ENCODE measurements around the gene UTP14A.
A peak's percentile ranks its signal among the peaks of the same experiment; 100 is the strongest.
"Not testable (repeated sequence)": the region's sequence is repeated elsewhere in the genome, so short reads cannot be mapped to it uniquely, and the experiment has no call there.

Gene UTP14A

GRCh38 chrX:129905787-129906580, at the start of gene UTP14A:
UTP14A (plus strand) TSS chrX:129906164; CDS start chrX:129906211, 47 bp downstream.
- peak; percentile 71 to 75 for DNase-seq (ENCODE audit: low read depth in 2 of 2)

GRCh38 chrX:129859134-129859533, 46.8 kb upstream of the UTP14A start:
- DNase-seq (ENCODE audit: low read depth in 2 of 2): not testable (repeated sequence)

- not testable (repeated sequence) for DNase-seq (ENCODE audit: low read depth in 2 of 2)
Measured at GRCh38 chrX:129866321-129866720, 39.6 kb upstream of the UTP14A start.

- no peak for DNase-seq (ENCODE audit: low read depth in 2 of 2)
Measured at GRCh38 chrX:129872524-129872923, 33.4 kb upstream of the UTP14A start.

- no peak for DNase-seq (ENCODE audit: low read depth in 2 of 2)
Measured at GRCh38 chrX:129875669-129876068, 30.3 kb upstream of the UTP14A start.

- no peak for DNase-seq (ENCODE audit: low read depth in 2 of 2)
Measured at GRCh38 chrX:129876771-129877305, 29.1 kb upstream of the UTP14A start.

GRCh38 chrX:129877401-129877800, 28.6 kb upstream of the UTP14A start:
- no peak for DNase-seq (ENCODE audit: low read depth in 2 of 2)

GRCh38 chrX:129900054-129900453, 5.9 kb upstream of the UTP14A start:
- no peak for DNase-seq (ENCODE audit: low read depth in 2 of 2)

- no peak for DNase-seq (ENCODE audit: low read depth in 2 of 2)
Measured at GRCh38 chrX:129908636-129909035, 2.7 kb downstream of the UTP14A start.

- DNase-seq (ENCODE audit: low read depth in 2 of 2): peak; percentile 14 to 36
Measured at GRCh38 chrX:129925305-129926092, 19.5 kb downstream of the UTP14A start.

- no peak for DNase-seq (ENCODE audit: low read depth in 2 of 2)
Measured at GRCh38 chrX:129930941-129931410, 25.0 kb downstream of the UTP14A start.

- peak in 1 of 2 donors; percentile 22 for DNase-seq (ENCODE audit: low read depth in 2 of 2)
Measured at GRCh38 chrX:129931411-129932015, 25.5 kb downstream of the UTP14A start.

GRCh38 chrX:129932016-129932820, 26.3 kb downstream of the UTP14A start:
- DNase-seq (ENCODE audit: low read depth in 2 of 2): peak; percentile 61 to 63

- no peak for DNase-seq (ENCODE audit: low read depth in 2 of 2)
Measured at GRCh38 chrX:129932821-129933321, 26.9 kb downstream of the UTP14A start.

GRCh38 chrX:129933700-129934099, 27.7 kb downstream of the UTP14A start:
- no peak for DNase-seq (ENCODE audit: low read depth in 2 of 2)

- no peak for DNase-seq (ENCODE audit: low read depth in 2 of 2)
Measured at GRCh38 chrX:129934461-129934860, 28.5 kb downstream of the UTP14A start.

- DNase-seq (ENCODE audit: low read depth in 2 of 2): no peak
Measured at GRCh38 chrX:129934952-129935351, 29.0 kb downstream of the UTP14A start.

GRCh38 chrX:129938081-129938480, 32.1 kb downstream of the UTP14A start:
- no peak for DNase-seq (ENCODE audit: low read depth in 2 of 2)

- DNase-seq (ENCODE audit: low read depth in 2 of 2): no peak
Measured at GRCh38 chrX:129939986-129940385, 34.0 kb downstream of the UTP14A start.

GRCh38 chrX:129940721-129941120, 34.8 kb downstream of the UTP14A start:
- DNase-seq (ENCODE audit: low read depth in 2 of 2): no peak

- DNase-seq (ENCODE audit: low read depth in 2 of 2): no peak
Measured at GRCh38 chrX:129945131-129945530, 39.2 kb downstream of the UTP14A start.
